Measurements from ENCODE around the gene LEPR.
A peak's percentile ranks its signal among the peaks of the same experiment; 100 is the strongest.

- peak; percentile 24; the same call in 1 of the 2 replicates for TF ChIP-seq CTCF (IDR thresholded peaks at IDR 0.05)
- no peak for TF ChIP-seq TCF7L2 (IDR thresholded peaks at IDR 0.05; ENCODE audit: low read depth, low read length)
- no peak for TF ChIP-seq POLR2AphosphoS5 (IDR thresholded peaks at IDR 0.05; ENCODE audit: low read depth, low read length)
- TF ChIP-seq REST (IDR thresholded peaks at IDR 0.05; ENCODE audit: insufficient read depth in 1 of 2, low read depth in 2 of 2, low read length in 1 of 2), result no peak
- no peak for TF ChIP-seq SIN3A (IDR thresholded peaks at IDR 0.05; ENCODE audit: borderline replicate concordance, insufficient read depth, low read depth, low read length)
Measured at GRCh38 chr1:65449214-65449823, 28.9 kb downstream of the LEPR start.
